Peyer's patch (tissue), 4 donors: ENCODE data around the gene ANO10. TPM values are rescaled to one million over a fixed set of nuclear protein-coding genes. Genes with fewer than 3 reads are reported as not detected.

ENCODE experiments used
- DNase-seq, 3 donors: peaks; one replicate each; pipeline ENCODE4 v3.0.0-alpha.2; 2017 to 2019
- H3K27ac ChIP-seq, 4 donors: fragments of 200-600 bp; sonication (generic); one replicate each; pipeline ENCODE4 v1.5.1; 2016 to 2019
- H3K27me3 ChIP-seq, 2 donors: fragments of 200-600 bp; sonication (generic); one replicate each; pipeline ENCODE4 v1.5.1; 2019
- H3K36me3 ChIP-seq, 3 donors: fragments of 200-600 bp; sonication (generic); one replicate each; pipeline ENCODE4 v1.5.1; 2016 to 2019
- H3K4me1 ChIP-seq, 4 donors: fragments of 200-600 bp; sonication (generic); one replicate each; pipeline ENCODE4 v1.5.1; 2016 to 2019
- H3K4me3 ChIP-seq, 4 donors: fragments of 200-600 bp; sonication (generic); 1 replicate in 3 of 4; 2 replicates in 1 of 4; pipeline ENCODE4 v1.5.1; 2016 to 2019; ENCODE audit warnings: mild to moderate bottlenecking in 1 of 4
- H3K9me3 ChIP-seq, 4 donors: fragments of 200-600 bp; sonication (generic); one replicate each; pipeline ENCODE4 v1.5.1; 2016 to 2019; ENCODE audit warnings: mild to moderate bottlenecking in 1 of 4
- CTCF ChIP-seq, 6 experiments: fragments of 450-650 bp in 4 of 6; fragments of 200-600 bp in 2 of 6; sonication (generic) in 1 of 6; IDR thresholded peaks; one replicate each; pipeline ENCODE4 v1.5.1; 2017 to 2019; ENCODE audit warnings: antibody characterized with exemption in 6 of 6, mild to moderate bottlenecking in 3 of 6, moderate library complexity in 1 of 6
- POLR2A ChIP-seq, 2 donors: fragments of 450-650 bp; IDR thresholded peaks; one replicate each; pipeline ENCODE4 v1.5.1; 2017; ENCODE audit warnings: antibody characterized with exemption in 2 of 2, mild to moderate bottlenecking in 2 of 2, moderate library complexity in 2 of 2
- total RNA-seq, 4 donors: library from RNA; depleted of rRNA; stranded (reverse); fragments of >200 nt; gene quantifications; one replicate each; pipeline ENCODE4 v1.1.0, GENCODE V29; 2016

ANO10 gene
- total RNA-seq, 4 donors from 2014 or later = 33.8 to 110 (median 70.0) TPM

GRCh38 chr3:43346978-43347749 lies 274.6 kb downstream of the ANO10 start:
- no peaks in the 10 kb centered on the region for H3K4me1 ChIP-seq
- no peaks in the 10 kb centered on the region for H3K9me3 ChIP-seq
- no peak overlapping the region for H3K4me3 ChIP-seq
- peaks cover 0 to 81% (median 0%) of the 10 kb centered on the region in 3 donors for H3K36me3 ChIP-seq
- DNase-seq = peak; percentile 26 to 72 (median 43)
- H3K27me3 ChIP-seq = no peaks in the 10 kb centered on the region
- no peak for TF ChIP-seq CTCF (IDR thresholded peaks at IDR 0.05)
- TF ChIP-seq POLR2A (IDR thresholded peaks at IDR 0.05) = no peak
- H3K27ac ChIP-seq = peak overlapping the region; percentile 58 to 80 (median 64)

DNA sequence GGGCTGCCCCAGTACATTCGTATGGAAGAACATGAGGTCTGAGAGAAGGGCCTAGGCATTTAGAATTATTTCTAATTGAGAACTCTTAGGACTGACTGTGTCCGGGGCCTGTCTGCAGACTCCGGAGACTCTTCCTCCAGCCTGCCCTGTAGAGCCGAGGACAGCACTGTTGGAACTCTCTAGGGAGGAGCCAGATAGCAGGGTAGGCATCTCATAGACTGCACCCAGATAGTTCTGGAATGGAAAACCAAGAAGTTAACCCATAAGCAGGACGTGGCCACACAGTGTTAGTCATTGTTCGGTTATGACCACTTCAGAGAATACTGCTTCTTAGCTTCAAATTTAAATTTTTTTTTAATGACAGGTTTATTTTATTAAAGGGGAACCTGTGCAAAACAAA lies 275.9 kb downstream of the ANO10 start:
- DNase-seq = no peak
- H3K4me1 ChIP-seq = no peaks in the 10 kb centered on the region
- H3K27me3 ChIP-seq = no peaks in the 10 kb centered on the region
- TF ChIP-seq CTCF (IDR thresholded peaks at IDR 0.05) (no peak), POLR2A (IDR thresholded peaks at IDR 0.05) (no peak)
- H3K36me3 ChIP-seq = peaks cover 0 to 94% (median 0%) of the 10 kb centered on the region in 3 donors
- H3K9me3 ChIP-seq = no peaks in the 10 kb centered on the region
- H3K27ac ChIP-seq = peak overlapping the region in 3 of 4 donors; percentile 1 to 62 (median 9)
- H3K4me3 ChIP-seq = no peak overlapping the region

DNA sequence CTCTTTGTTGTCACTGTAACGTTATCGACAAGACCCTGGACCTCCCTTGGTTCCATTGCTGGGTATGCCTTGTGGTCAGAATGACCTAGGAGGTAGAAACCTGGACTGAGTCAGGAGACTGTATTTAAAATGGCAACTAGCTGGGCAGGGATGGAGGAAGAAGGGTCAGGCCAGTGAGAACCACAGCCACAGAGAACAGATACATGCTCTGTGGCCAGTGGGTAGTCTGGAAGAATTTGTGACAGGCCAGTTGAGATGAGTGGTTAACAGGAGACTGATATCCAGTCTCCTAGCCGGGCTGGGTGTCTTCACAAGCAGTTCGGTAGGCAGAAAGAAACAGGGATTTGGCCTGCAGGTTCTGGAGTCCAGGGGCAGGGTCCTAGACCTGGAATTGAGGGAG lies 276.6 kb downstream of the ANO10 start:
- Histone ChIP-seq H3K27me3 (no peaks in the 10 kb centered on the region), H3K36me3 (peaks cover 0 to 98% (median 0%) of the 10 kb centered on the region in 3 donors), H3K27ac (peak overlapping the region in 2 of 4 donors; percentile 9 to 62), H3K4me3 (no peak overlapping the region), H3K9me3 (no peaks in the 10 kb centered on the region), H3K4me1 (no peaks in the 10 kb centered on the region)
- TF ChIP-seq POLR2A (IDR thresholded peaks at IDR 0.05) (no peak), CTCF (IDR thresholded peaks at IDR 0.05) (no peak)
- no peak for DNase-seq

DNA sequence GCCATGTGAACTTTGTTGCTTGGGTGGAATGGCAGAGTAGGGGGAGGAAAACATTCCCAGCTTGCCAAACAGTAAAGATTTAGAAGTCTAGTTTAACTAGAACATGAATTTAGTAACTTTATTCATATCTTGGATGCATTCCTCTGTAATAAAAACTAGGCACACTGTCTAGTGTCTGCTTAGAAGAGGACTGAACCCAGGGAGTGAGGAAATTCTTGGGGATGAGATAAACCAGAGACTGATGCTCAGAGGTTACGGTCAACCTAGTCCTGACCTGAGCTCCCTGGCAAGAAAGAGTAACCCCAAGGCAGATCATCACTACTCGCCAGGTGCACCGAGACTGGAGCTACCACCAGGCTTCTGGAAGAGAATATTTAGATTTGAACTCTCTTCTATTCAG lies 277.3 kb downstream of the ANO10 start:
- Histone ChIP-seq H3K4me3 (no peak overlapping the region), H3K27me3 (no peaks in the 10 kb centered on the region), H3K4me1 (no peaks in the 10 kb centered on the region), H3K36me3 (peaks cover 0 to 96% (median 0%) of the 10 kb centered on the region in 3 donors), H3K27ac (no peak overlapping the region), H3K9me3 (no peaks in the 10 kb centered on the region)
- TF ChIP-seq POLR2A (IDR thresholded peaks at IDR 0.05) = no peak
- no peak for TF ChIP-seq CTCF (IDR thresholded peaks at IDR 0.05)
- no peak for DNase-seq

DNA sequence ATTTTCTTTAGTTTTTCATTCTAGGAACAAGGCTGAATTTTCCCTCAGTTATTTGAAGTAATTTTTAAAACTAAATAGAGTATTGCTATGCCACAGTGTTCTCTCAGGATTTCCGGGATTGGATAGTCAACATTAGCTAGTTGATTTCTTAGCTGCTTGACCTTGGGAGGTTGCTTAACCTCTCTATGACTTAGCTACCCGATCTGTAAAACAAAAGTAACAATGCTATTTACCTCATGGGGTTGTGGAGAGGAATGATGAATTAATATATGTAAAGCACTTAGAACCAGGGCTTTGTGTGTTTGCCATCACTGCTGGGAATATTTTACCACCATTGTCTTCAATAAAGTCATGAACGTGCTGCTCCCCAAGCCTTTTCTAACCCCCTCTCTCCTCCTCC lies 278.0 kb downstream of the ANO10 start:
- TF ChIP-seq POLR2A (IDR thresholded peaks at IDR 0.05) (no peak), CTCF (IDR thresholded peaks at IDR 0.05) (no peak)
- no peak for DNase-seq
- H3K9me3 ChIP-seq = peaks cover 0 to 7% (median 0%) of the 10 kb centered on the region in 4 donors
- H3K4me1 ChIP-seq = no peaks in the 10 kb centered on the region
- peaks cover 0 to 96% (median 0%) of the 10 kb centered on the region in 3 donors for H3K36me3 ChIP-seq
- no peak overlapping the region for H3K4me3 ChIP-seq
- H3K27me3 ChIP-seq = no peaks in the 10 kb centered on the region
- H3K27ac ChIP-seq = peak overlapping the region in 1 of 4 donors; percentile 28
